SKM-1 (cell line): ENCODE data around the gene SLC35F1.
"Not testable (repeated sequence)": the region's sequence is repeated elsewhere in the genome, so short reads cannot be mapped to it uniquely, and the experiment has no call there.

Experiments
- DNase-seq: peaks from one replicate; lab custom pipeline; 2025; ENCODE audit not compliant: unreplicated experiment; lab: John Stamatoyannopoulos, UW

The SLC35F1 gene

DNA sequence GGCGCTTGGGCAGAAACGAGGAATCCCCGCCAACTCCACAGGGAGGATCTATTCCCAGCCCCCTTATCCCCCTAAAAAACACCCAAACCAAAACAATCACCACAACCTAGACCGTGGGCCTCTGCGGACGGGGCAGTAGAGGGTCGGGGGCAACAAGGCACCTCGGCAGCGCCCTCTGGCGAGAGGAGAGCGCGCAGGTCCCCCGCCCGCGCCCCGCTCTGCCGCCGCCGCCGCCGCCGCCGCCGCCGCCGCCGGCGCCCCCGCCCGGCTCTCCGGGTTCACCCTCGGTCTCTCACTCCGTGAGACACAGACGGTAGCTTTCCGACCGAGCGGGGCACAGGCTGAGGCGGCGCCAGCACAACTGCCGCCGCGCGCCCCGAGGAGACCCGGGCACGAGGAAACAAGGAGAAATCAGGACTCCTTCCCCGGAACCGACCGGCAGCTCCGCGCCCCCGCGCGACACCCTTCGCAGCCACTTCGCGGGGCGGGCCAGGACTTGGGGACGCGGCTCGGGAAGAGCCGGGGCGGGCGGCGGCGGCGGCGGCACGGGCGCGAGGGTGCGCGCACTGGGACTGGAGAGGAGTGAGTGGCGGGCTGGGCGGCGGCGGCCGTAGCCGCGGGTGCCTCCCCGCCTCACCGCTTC, at the start of gene SLC35F1:
Gene SLC35F1 (plus strand): TSS at position 307 of the 643 bp plus-strand sequence.
- DNase-seq, result peak; percentile 42

DNA sequence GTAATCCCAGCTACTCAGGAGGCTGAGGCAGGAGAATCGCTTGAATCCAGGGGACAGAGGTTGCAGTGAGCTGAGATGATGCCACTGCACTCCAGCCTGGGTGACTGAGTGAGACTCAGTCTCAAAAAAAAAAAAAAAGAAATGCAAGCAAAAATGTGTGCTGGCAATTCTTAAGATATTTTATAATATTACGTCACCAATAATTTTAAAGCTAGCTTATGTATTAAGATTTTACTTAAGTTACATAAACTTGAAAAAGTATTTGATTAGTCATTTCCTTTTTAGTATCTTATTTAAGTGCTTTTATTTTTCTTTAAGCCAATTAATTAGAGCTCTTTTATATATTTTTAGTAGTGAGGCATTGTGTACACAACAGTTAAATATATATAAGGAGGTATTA, 48.5 kb upstream of the SLC35F1 start:
- not testable (repeated sequence) for DNase-seq

DNA sequence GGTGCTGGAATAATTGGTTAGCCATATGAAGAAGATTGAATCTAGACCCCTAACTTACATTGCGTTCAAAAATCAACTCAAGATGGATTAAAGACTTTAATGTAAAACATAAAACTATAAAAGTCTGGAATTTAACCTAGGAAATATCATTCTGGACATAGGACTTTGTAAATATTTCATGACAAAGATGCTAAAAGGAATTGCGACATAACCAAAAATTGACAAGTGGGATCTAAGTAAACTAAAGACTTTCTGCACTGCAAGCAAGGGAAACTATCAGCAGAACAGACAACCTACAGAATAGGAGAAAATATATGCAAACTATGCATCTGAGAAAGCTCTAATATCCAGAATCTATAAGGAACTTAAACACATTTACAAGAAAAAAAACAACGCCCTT, 45.5 kb upstream of the SLC35F1 start:
- DNase-seq, result no peak

- DNase-seq, result no peak
Measured at GRCh38 chr6:117866561-117866960, 40.5 kb upstream of the SLC35F1 start.

DNA sequence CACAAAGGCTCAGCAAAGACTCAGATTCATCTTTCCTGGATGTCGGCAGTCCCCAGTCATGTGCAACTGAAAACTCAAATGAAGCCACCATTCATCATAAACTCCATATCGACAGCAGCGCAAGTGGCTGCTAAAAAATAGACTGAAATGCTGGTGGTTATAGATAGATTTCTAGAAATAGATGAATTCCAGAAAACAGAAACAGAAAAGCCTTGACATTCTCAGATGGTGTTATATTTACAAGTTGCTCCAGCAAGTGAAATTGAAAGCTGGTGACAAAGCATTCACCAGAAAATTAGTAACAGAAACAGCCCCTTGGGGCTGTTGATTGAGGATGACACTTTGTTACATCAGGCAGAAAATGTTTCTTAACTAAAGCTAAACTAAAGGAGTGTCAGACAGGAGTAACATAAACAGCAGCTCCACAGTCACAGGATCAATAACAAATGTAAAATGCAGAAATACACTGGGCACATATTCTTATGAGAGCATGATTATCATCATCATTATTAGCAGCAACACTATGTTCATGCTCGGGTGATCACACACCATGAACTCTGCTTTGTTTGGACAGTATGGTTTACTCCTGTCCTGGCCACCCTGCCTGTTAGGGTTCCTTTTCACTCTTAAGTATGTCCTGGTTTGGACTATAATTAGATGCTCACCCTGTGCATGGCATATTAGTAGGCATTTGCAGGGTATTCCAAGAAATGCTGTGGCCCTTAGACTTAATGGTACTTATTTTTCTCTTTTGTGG, 36.4 kb upstream of the SLC35F1 start:
- DNase-seq, result no peak

- DNase-seq, result no peak
Measured at GRCh38 chr6:117880824-117881223, 26.2 kb upstream of the SLC35F1 start.

DNA sequence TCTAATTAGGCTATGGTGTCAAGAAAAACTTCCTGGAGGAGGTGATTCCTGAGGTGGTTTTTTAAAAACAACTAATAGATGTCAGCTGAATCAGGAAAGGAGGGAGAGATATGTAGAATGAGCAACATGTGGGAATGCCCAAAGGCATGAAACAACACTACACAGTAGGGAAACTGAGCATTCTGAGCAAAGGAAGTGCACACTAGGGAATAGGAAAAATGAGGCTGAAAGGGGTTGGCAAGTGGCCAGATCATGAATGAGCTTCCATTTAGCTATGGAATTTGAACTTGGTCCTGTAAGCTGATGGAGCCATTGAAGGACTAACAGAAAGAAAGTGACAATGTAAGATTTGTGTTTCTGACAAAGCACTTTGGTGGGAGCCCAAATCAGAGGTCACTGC, 16.9 kb upstream of the SLC35F1 start:
- DNase-seq, result no peak

DNA sequence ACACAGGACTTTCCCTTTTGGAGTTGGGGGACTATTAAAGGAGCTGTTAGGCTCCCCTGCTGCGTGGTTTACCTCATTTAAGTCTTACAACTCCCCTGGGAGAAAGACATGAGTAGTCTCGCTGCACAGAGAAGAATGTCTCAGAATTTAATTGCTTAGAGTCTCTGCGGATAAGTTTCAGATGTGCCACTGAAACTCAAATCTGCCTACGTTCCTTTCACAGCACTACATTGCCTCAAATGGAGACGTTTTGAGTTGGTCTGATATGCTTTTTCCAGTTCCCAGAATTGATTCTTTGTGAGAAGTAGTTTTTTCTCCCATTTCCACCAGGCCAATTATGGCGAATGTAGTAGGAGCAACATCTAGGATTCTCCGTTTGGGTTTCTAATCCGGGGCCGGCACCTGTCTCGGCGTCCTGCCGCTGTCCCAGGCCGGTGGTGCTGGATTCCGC, 532 bp upstream of the SLC35F1 start:
- no peak for DNase-seq

DNA sequence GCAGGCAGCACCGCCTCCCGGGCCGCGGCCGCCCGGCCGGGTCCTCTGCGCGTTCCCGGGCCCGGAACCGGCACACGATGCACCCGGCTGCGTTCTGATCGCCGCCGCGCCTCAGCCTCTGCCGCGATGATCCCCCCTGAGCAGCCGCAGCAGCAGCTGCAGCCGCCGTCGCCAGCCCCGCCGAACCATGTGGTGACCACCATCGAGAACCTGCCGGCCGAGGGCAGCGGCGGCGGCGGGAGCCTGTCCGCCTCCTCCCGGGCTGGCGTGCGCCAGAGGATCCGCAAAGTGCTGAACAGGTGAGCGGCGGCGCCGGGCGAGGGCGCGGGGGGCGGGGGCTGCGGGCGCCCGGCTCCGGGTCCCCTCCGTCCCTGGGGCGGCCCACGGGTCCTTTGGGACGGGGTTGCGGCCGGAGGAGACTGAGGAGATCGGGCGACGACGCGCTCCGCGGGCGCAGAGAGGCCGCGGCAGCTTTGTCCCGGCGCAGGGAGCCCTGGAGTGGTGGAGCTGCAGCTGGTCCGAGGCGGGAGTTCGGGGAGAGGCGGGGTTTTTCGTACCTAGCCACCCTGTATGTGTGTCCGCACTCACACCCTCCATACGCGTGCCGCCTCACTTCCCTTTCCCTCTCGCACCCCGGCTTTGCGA, 659 bp downstream of the SLC35F1 start:
- DNase-seq, result no peak

DNA sequence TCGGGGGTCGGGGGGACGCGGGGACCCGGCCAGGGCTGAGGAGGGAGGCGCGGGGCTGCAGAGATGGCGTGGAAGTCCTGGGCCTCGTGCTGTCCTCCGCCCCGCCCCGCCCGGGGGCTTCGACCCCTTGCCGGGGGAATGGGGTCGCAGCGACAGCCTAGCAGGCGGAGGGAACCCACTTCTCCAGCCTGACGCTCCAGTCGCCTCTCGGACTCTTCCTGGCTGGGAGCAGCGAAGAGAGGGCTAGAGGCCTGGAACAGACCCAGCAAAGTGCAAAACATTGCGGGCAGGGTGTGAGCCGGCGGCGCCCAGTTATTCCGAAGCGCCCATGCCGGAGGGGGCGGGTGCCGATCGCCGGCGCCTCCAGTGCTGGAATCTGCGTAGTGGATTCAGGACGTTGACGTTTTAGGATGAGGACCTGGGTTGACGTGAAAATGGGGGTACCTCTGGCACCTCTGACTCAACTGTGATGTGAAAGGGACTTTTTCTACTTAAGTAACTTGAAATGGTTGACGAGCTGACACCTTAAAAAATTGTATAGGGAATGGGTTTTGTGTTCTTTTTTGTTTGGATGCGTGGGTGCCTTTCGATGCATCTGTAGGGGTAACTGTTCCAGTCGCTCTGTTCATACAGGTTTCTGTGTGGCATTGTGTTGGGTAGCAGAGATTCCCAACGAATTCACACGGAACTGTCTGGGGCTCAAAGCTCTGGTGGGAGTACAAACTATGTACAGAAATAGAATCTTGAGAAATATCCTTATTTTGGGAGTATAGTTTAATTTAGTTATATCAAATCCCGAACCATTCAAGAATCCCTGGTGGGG, 1.4 kb downstream of the SLC35F1 start:
- DNase-seq, result no peak

DNA sequence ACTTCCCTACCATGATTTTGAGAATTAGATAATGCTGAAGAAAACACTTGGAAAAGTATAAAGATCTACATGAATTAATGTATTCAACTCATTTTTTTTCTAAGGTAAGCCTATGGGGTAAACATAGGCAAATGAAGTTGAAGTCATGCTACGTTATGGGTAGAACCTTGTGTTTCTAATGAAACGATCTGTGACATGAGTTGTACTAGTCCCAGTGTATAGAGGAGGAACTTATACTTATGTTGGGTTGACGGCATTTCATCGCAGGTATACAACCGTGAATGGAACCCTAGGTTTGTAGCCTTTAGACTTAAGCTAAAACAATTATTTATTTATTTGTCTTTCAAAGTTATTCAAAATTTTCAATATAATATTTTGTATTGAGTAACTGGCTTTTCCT, 2.6 kb downstream of the SLC35F1 start:
- no peak for DNase-seq

DNA sequence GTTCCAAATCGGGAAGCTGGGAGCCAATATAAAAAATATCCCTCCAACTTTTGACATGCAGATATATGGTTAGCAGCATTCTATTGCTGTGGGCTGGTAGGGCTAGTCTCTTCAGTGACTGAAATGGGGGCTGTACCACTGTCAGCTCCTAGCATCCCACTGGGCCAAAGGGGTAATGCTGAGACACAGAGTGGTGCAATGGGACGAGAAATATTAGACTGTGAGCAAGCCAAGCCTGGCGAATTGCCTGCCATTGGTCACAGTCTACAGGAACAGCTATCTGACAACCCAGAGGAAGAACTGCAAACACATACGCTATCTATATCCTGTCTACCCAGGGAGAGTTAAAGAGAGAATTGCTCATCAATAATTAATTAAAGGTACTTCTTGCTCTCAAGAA, 3.5 kb downstream of the SLC35F1 start:
- no peak for DNase-seq

- no peak for DNase-seq
Measured at GRCh38 chr6:117911150-117911549, 4.1 kb downstream of the SLC35F1 start.

DNA sequence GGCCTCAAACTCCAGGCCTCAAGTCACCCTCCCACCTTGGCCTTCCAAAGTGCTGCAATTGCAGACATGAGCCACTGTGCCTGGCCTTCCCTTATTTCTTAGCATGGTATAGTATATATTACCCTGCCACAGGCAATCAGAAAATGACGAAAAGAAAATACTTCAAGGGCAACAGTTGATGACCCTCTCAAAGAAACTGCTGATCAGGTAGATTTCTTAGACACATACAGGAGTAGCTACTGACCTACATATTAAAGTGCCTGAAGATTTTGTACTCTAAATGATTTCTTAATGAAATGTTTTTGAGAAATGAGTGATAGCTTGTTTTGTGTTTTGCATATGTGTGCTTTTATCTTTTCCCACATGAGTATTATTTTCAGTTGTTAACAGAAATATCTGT, 4.6 kb downstream of the SLC35F1 start:
- no peak for DNase-seq

DNA sequence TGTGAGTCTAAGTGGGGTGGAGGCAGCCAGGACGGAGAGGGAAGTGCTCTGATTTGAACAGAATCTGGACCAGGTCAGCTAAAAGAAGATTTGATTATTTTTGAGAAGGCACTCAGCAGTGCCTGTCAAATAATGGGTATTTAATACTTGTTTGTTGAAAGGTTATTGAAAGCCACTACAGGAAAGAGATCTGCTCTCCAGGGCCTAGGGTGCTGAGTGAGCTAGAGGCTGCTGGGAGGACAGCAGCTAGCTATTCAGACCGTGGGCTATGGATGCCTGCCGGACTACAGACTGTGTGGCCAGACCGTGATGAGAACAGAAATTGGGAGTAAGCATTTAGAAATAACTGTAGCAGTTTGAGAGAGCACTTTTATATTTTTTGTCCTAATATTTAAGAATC, 8.8 kb downstream of the SLC35F1 start:
- no peak for DNase-seq

GRCh38 chr6:117916483-117916882, 9.4 kb downstream of the SLC35F1 start:
- no peak for DNase-seq

DNA sequence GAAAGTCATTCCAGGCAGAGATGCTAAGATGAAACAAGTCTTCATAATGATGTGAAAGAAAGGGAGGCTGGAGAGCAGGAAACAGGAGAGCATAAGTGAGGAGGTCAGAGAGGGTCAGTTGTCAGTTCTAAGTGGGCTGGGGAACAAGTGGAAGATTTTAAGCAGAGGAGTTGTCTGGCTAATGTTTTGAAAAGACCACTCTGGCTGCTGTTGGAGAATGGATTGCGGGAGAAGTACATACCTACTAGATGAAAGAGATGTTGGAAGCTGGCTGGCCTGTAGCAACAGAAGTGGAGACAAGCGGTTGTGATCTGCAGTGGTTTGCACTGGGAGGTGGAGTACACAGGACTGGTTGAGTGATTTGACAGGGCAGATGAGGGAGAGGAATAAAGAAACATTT, 10.1 kb downstream of the SLC35F1 start:
- DNase-seq, result no peak

- DNase-seq, result peak; percentile 36
Measured at GRCh38 chr6:117918454-117918853, 11.4 kb downstream of the SLC35F1 start.

GRCh38 chr6:117919275-117919674, 12.2 kb downstream of the SLC35F1 start:
- DNase-seq, result no peak

DNA sequence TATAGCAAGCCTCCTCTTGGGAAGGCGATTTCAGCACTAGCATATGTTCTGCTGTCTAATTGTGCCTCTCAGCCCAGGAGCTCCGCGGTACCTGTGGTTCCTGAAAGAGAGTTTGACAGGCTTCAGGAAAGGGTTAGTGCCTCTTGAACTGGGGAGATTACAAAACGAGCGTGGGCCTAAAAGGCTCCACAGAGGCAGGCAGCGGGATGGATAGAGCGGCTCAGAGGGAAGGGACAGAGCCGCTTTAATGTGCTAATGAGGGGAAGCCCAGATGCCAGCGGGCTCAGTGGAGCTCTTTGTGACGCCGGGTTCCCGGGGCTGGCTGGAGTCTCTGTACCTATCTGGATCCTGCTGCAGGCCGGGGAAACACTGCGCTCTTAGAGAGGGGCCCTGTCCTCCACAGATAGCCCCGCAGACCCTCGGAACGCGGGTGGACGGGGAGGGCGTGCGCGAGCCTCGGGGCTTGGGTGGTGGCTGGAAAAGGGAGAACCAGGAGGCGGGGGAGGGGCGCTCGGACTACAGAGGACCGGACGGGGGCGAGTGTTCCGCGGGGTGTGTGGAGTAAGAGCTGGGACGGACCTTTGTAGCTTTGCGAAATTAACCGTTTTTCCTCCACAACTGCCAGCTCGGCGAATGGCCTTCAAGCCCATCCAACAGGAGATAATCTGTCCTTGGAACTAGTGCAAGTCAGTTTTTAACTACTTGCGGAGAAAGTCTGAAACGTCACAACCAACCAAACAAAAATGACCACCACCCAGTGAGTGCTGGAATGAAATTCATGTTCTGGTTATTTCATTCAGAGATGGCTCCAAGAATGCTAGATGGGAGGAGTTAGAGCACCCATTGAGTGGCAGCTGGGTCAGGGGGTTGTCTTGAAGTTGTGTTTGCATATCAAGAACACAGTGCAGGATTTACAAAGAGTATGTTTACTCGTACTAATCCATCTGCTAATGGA, 13.0 kb downstream of the SLC35F1 start:
- DNase-seq, result peak; percentile 58
